ENCODE results near the gene GK. TPM values are rescaled to one million over a fixed set of nuclear protein-coding genes. Genes with fewer than 3 reads are reported as not detected.

Gene GK
- total RNA-seq, 1 experiment from 2014 or later: 1.7 TPM

DNA sequence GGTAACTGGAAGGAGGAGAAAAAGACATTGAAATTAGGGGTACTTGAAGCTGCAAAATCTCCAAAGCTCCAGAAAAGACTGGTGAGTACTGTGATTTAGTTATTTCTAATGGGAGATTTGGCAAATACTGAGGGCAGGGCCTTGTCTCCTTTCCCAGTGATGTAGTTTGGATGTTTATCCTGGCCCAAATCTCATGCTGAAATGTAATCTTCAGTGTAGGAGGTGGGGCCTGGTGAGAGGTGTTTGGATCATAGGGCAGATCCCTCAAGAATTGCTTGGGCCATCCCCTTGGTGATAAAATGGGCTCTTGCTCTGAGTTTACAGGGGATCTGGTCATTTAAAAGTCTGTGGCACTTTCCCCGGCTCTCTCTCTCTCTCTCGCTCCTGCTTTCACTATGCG lies 33.1 kb upstream of the GK start:
- no peak for ATAC-seq
- no TSS peak for BruUV-seq (replicated peaks)
- Histone ChIP-seq H3K27me3 (ENCODE audit: control insufficient read depth, insufficient read depth, low read length) (no peaks in the 10 kb centered on the region), H3K27ac (ENCODE audit: low read length) (no peak overlapping the region), H3K36me3 (ENCODE audit: control insufficient read depth, insufficient read depth, low read length) (no peaks in the 10 kb centered on the region), H3K4me1 (ENCODE audit: control insufficient read depth, insufficient read depth, low read length) (no peaks in the 10 kb centered on the region), H3K4me3 (ENCODE audit: low read depth in 2 of 2, low read length in 2 of 2) (no peak overlapping the region), H3K9me3 (ENCODE audit: control insufficient read depth, insufficient read depth, low read depth, low read length) (no peaks in the 10 kb centered on the region)
- no peak for TF ChIP-seq SIN3A (IDR thresholded peaks at IDR 0.05; ENCODE audit: borderline replicate concordance, insufficient read depth, low read depth, low read length)
- TF ChIP-seq POLR2AphosphoS5 (IDR thresholded peaks at IDR 0.05; ENCODE audit: low read depth, low read length): no peak
- CTCF ChIA-PET: no interaction called here
- POLR2A ChIA-PET: interaction anchor here (0.6 kb wide), 1 partner anchor 23 kb away, joined by 3 read pairs; no protein-coding TSS in a partner anchor
- DNase-seq (ENCODE audit: low read depth, low spot score): no peak
- intact Hi-C loops (cut with micrococcal nuclease; ENCODE audit: unreplicated experiment) (no loop called here), in situ Hi-C loops (cut with HindIII; ENCODE audit: low pct_unique_long_range_greater_than_20kb, low sequenced_read_pairs) (no loop called here)

DNA sequence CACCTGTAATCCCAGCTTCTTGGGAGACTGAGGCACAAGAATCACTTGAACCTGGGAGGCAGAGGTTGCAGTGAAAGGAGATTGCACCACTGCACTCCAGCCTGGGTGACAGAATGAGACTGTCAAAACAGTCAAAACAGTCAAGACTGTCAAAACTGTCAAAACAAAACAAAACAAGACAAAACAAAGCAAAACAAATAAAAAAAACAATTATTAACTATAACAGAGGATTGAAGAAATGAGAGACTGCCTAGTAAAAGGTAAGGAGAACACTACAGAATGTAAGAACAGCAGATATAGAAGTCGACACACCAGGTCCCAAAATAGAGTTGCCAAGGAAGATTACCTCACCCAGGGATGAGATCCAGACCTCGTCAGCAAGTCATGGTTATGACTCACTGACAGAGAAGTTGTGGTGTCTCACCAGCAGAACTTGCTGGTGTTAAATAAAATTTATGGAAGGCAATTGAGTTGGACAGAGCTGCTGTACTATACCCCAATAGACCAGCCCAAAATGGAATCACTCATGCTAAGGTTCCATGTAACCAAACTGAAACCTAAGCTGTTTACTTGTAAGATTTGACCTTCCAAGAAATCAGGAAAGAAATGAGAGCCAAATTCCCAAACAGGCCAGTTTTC lies 32.1 kb upstream of the GK start:
- H3K27ac ChIP-seq (ENCODE audit: low read length): no peak overlapping the region
- BruUV-seq (replicated peaks): no TSS peak

More for the DNA sequence above, 32.1 kb upstream of the GK start:
- in situ Hi-C loops (cut with HindIII; ENCODE audit: low pct_unique_long_range_greater_than_20kb, low sequenced_read_pairs) (no loop called here), intact Hi-C loops (cut with micrococcal nuclease; ENCODE audit: unreplicated experiment) (no loop called here)
- ATAC-seq (no peak), DNase-seq (ENCODE audit: low read depth, low spot score) (no peak)
- no peak overlapping the region for H3K4me3 ChIP-seq (ENCODE audit: low read depth in 2 of 2, low read length in 2 of 2)
- no peaks in the 10 kb centered on the region for H3K27me3 ChIP-seq (ENCODE audit: control insufficient read depth, insufficient read depth, low read length)
- H3K36me3 ChIP-seq (ENCODE audit: control insufficient read depth, insufficient read depth, low read length): no peaks in the 10 kb centered on the region
- CTCF ChIA-PET: no interaction called here
- POLR2A ChIA-PET: interaction anchor here (0.6 kb wide), 1 partner anchor 24 kb away, joined by 3 read pairs; no protein-coding TSS in a partner anchor
- no peaks in the 10 kb centered on the region for H3K9me3 ChIP-seq (ENCODE audit: control insufficient read depth, insufficient read depth, low read depth, low read length)
- TF ChIP-seq SIN3A (IDR thresholded peaks at IDR 0.05; ENCODE audit: borderline replicate concordance, insufficient read depth, low read depth, low read length) (no peak), TCF7L2 (IDR thresholded peaks at IDR 0.05; ENCODE audit: low read depth, low read length) (no peak), REST (IDR thresholded peaks at IDR 0.05; ENCODE audit: insufficient read depth in 1 of 2, low read depth in 2 of 2, low read length in 1 of 2) (no peak), CTCF (IDR thresholded peaks at IDR 0.05) (no peak), POLR2AphosphoS5 (IDR thresholded peaks at IDR 0.05; ENCODE audit: low read depth, low read length) (no peak)
- no peaks in the 10 kb centered on the region for H3K4me1 ChIP-seq (ENCODE audit: control insufficient read depth, insufficient read depth, low read length)
